Measurements from ENCODE around the gene SNAI3.

GRCh38 chr16:88665570-88665969 lies 20.7 kb downstream of the SNAI3 start:
- TF ChIP-seq POLR2A (IDR thresholded peaks at IDR 0.05) (no peak), CTCF (IDR thresholded peaks at IDR 0.05 in 4 of 5, conservative IDR thresholded peaks at IDR 0.05 in 1 of 5) (no peak)

All from gastrocnemius medialis (tissue), 4 donors.